Smooth muscle cell (in vitro differentiated cells): ENCODE measurements around the gene PPP2R1A. TPM values are rescaled to one million over a fixed set of nuclear protein-coding genes. Genes with fewer than 3 reads are reported as not detected.

ENCODE experiments used
- DNase-seq: peaks from one replicate; lab custom pipeline; 2025; ENCODE audit not compliant: unreplicated experiment; lab: John Stamatoyannopoulos, UW
- H2AFZ ChIP-seq: fragments of 200-600 bp; sonication (generic); 2 replicates; pipeline ENCODE4 v1.6.0; 2016; ENCODE audit warnings: antibody characterized with exemption, low read depth, mild to moderate bottlenecking
- H3F3A ChIP-seq: fragments of 200-600 bp; sonication (generic); 2 replicates; pipeline ENCODE4 v1.6.0; 2017; ENCODE audit warnings: antibody characterized with exemption, low read depth
- H3K27ac ChIP-seq: fragments of 200-600 bp; sonication (generic); 2 replicates; pipeline ENCODE4 v1.5.1; 2016; ENCODE audit warnings: low read depth, mild to moderate bottlenecking
- H3K27me3 ChIP-seq: fragments of 200-600 bp; sonication (generic); 2 replicates; pipeline ENCODE4 v1.6.1; 2016; ENCODE audit warnings: low read depth, mild to moderate bottlenecking
- H3K36me3 ChIP-seq: fragments of 200-600 bp; sonication (generic); 2 replicates; pipeline ENCODE4 v1.5.1; 2016; ENCODE audit warnings: low read depth
- H3K4me1 ChIP-seq: fragments of 200-600 bp; sonication (generic); 2 replicates; pipeline ENCODE4 v1.5.1; 2016; ENCODE audit warnings: low read depth
- H3K4me2 ChIP-seq: fragments of 200-600 bp; sonication (generic); 2 replicates; pipeline ENCODE4 v1.6.0; 2016; ENCODE audit warnings: mild to moderate bottlenecking
- H3K4me3 ChIP-seq: fragments of 200-600 bp; sonication (generic); 2 replicates; pipeline ENCODE4 v1.5.1; 2016; ENCODE audit warnings: mild to moderate bottlenecking
- H3K79me2 ChIP-seq: fragments of 200-600 bp; sonication (generic); 2 replicates; pipeline ENCODE4 v1.6.0; 2016; ENCODE audit warnings: low read depth, mild to moderate bottlenecking
- H3K9ac ChIP-seq: fragments of 200-600 bp; sonication (generic); 2 replicates; pipeline ENCODE4 v1.6.0; 2016; ENCODE audit warnings: low read depth
- H3K9me3 ChIP-seq: fragments of 200-600 bp; sonication (generic); replicated peaks from 2 replicates; pipeline ENCODE4 v1.5.1; 2016; ENCODE audit warnings: low read depth
- H4K20me1 ChIP-seq: fragments of 200-600 bp; sonication (generic); 2 replicates; pipeline ENCODE4 v1.6.0; 2016; ENCODE audit warnings: low read depth
- CTCF ChIP-seq: fragments of 200-600 bp; sonication (generic); IDR thresholded peaks from 2 replicates; pipeline ENCODE4 v1.5.1; 2017; ENCODE audit warnings: borderline replicate concordance, mild to moderate bottlenecking, antibody characterized with exemption; ENCODE audit not compliant: insufficient read depth, poor library complexity, severe bottlenecking
- WGBS: methylation state at CpG from one replicate; pipeline ENCODE4 v1.1.7; 2016; ENCODE audit warnings: low lambda C conversion rate; 5-methylcytosine and 5-hydroxymethylcytosine counted together
- polyA plus RNA-seq: library from polyadenylated mRNA; unstranded; fragments of >200 nt; fragmentation: Nextera tagmentation; extraction: Ambion mirVana; gene quantifications from 2 replicates; pipeline ENCODE4 v1.2.1, GENCODE V29; 2016
- total RNA-seq: library from RNA; depleted of rRNA; stranded (reverse); fragments of >200 nt; gene quantifications from 2 replicates; pipeline ENCODE4 v1.2.3, GENCODE V29; 2014

The PPP2R1A gene
- total and polyA plus RNA-seq, 2 experiments from 2014 or later: 121 to 265 TPM

GRCh38 chr19:52269338-52270261 is 79.7 kb downstream of the PPP2R1A start, which contains the start of gene ZNF766:
TSS of gene ZNF766 (plus strand) at chr19:52269587. CDS start at chr19:52269614, 27 bp downstream.
- Histone ChIP-seq H3K9me3 (no peaks in the 10 kb centered on the region), H3K36me3 (no peaks in the 10 kb centered on the region), H4K20me1 (peaks cover 19% of the 10 kb centered on the region), H3F3A (no peaks in the 10 kb centered on the region), H3K4me2 (peak within 1 kb of the TSS; percentile 98), H3K9ac (peak within 1 kb of the TSS; percentile 97), H2AFZ (peak within 1 kb of the TSS; percentile 82), H3K79me2 (peaks cover 45% of the 10 kb centered on the region), H3K4me3 (peak within 1 kb of the TSS; percentile 90), H3K27me3 (no peaks in the 10 kb centered on the region), H3K27ac (peak within 1 kb of the TSS; percentile 98), H3K4me1 (peaks cover 5% of the 10 kb centered on the region)
- 1% methylated on average over 69 of the region's 70 CpGs for WGBS
- TF ChIP-seq CTCF: no peak
- DNase-seq: peak; percentile 84

- peak; percentile 0 for DNase-seq
- Histone ChIP-seq H3K36me3 (no peaks in the 10 kb centered on the region), H3K9me3 (no peaks in the 10 kb centered on the region), H3K4me2 (peak overlapping the region; percentile 98), H3F3A (no peaks in the 10 kb centered on the region), H3K4me1 (peaks cover 5% of the 10 kb centered on the region), H3K27ac (peak overlapping the region; percentile 98), H2AFZ (peak overlapping the region; percentile 82), H4K20me1 (peaks cover 27% of the 10 kb centered on the region), H3K9ac (peak overlapping the region; percentile 97), H3K79me2 (peaks cover 53% of the 10 kb centered on the region), H3K27me3 (no peaks in the 10 kb centered on the region), H3K4me3 (peak overlapping the region; percentile 90)
- no peak for TF ChIP-seq CTCF
- WGBS: 20% methylated on average over 11 of the region's 11 CpGs
Measured at GRCh38 chr19:52270266-52270885, 80.5 kb downstream of the PPP2R1A start.

GRCh38 chr19:52273301-52273700 is 83.4 kb downstream of the PPP2R1A start:
- Histone ChIP-seq H3K4me1 (peaks cover 5% of the 10 kb centered on the region), H3K79me2 (peaks cover 82% of the 10 kb centered on the region), H3K4me3 (no peak overlapping the region), H3F3A (no peaks in the 10 kb centered on the region), H3K27me3 (no peaks in the 10 kb centered on the region), H3K27ac (no peak overlapping the region), H3K9me3 (no peaks in the 10 kb centered on the region), H3K9ac (no peak overlapping the region), H3K36me3 (peaks cover 3% of the 10 kb centered on the region), H3K4me2 (no peak overlapping the region), H4K20me1 (peaks cover 56% of the 10 kb centered on the region), H2AFZ (no peak overlapping the region)
- TF ChIP-seq CTCF: no peak
- 100% methylated on average over 2 of the region's 2 CpGs for WGBS
- DNase-seq: no peak
